GDM1 (cell line): Measurements from ENCODE around the gene THPO.

Experiments used
- DNase-seq: peaks from one replicate; lab custom pipeline; 2025; lab: John Stamatoyannopoulos, UW

The THPO gene

GRCh38 chr3:184384856-184385422 lies 6.9 kb upstream of the THPO start:
- DNase-seq = no peak

DNA sequence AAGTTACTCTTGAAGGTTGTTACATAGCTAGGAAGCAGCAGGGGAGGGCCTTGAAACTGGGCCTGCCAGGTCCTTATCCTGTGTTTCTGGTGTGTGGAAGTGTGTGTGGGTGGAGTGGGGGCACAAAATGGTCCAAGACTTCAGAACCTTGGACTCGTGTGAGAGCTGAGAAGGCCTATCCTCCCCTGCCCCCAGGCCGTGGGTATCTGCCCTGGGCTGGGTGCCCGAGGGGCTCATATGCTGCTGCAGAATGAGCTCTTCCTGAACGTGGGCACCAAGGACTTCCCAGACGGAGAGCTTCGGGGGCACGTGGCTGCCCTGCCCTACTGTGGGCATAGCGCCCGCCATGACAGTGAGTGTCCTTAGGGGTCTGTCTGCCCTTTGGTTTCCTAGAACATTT lies 6.3 kb upstream of the THPO start:
- DNase-seq = no peak

GRCh38 chr3:184383033-184383740 lies 5.2 kb upstream of the THPO start:
- DNase-seq = no peak

GRCh38 chr3:184382326-184383032 lies 4.5 kb upstream of the THPO start:
- no peak for DNase-seq

DNA sequence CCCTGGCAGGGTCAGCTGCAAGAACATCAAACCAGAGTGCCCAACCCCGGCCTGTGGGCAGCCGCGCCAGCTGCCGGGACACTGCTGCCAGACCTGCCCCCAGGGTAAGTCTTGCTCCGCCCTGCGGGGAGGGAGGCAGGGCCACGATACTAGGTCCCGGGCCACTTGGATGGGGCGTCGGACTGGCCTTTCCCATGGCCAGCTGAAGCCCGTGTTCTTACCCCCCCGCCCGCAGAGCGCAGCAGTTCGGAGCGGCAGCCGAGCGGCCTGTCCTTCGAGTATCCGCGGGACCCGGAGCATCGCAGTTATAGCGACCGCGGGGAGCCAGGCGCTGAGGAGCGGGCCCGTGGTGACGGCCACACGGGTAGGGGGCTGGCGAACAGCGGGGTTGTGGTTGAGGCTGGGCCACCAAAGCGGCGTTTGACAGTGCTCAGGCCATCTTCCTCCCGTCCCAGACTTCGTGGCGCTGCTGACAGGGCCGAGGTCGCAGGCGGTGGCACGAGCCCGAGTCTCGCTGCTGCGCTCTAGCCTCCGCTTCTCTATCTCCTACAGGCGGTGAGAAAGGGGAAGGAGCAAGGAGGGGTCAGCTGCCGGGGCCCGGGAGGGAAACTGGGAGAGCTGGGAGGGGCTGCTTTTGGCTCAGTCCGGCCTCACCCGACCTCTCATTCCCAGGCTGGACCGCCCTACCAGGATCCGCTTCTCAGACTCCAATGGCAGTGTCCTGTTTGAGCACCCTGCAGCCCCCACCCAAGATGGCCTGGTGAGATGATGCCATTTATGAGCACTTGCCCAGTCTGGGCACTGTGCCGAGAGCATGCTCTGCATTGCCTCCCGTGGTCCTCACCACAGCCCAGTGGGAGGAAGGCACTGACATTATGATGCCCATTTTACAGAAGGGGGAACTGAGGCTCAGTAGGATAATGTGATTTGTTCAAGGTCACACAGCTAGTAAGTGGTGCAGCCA lies 3.5 kb upstream of the THPO start:
- DNase-seq = no peak

- DNase-seq = no peak
Measured at GRCh38 chr3:184380627-184381260, 2.7 kb upstream of the THPO start.

DNA sequence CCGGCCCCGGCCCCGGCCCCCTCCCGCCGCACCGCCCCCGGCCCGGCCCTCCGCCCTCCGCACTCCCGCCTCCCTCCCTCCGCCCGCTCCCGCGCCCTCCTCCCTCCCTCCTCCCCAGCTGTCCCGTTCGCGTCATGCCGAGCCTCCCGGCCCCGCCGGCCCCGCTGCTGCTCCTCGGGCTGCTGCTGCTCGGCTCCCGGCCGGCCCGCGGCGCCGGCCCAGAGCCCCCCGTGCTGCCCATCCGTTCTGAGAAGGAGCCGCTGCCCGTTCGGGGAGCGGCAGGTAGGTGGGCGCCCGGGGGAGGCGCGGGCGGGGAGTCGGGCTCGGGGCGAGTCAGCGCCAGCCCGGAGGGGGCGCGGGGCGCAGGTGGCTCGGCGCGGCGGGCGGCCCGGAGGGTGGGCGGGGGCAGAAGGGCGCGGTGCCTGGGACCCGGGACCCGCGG lies 2.2 kb upstream of the THPO start:
- no peak for DNase-seq

GRCh38 chr3:184379358-184380184 lies 1.6 kb upstream of the THPO start, which contains the start of gene CHRD:
Gene CHRD, plus strand, starts transcription at chr3:184380054. Its CDS starts 265 bp downstream, at chr3:184380319.
- DNase-seq = no peak

DNA sequence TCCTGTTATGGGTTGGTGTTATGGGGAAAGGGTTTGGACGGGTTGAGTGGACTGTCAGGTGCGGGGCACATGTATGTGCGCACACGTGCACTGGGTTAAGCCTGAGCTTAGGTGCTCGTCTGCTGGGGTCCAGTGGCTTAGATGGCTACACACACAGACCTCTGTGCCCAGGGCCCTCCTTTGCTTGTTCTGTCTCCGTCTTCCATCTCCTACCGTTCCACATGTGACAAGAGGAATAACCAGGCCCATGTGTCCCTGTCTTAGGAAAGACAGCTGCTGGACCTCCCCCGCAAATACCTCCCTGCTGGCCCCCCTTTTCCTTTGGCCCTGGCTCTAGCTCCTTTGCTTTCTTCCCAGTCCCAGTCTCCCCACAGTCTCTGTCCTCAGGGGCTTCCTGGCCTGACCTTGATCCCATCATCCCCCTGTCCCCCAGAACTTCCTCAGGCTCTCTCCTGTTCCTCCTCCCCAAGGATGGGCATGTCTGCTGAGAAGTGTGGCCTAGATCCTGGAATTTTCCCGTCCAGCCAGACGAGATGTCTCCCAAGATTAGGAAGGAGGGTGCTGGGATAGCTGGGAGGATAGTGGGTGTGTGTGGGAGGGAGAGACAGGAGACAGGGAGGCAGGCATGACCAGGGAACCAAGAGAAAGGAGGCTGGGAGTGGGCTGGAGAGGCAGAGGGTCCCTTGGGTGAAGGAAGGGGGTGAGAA lies 797 bp upstream of the THPO start:
- DNase-seq = no peak

DNA sequence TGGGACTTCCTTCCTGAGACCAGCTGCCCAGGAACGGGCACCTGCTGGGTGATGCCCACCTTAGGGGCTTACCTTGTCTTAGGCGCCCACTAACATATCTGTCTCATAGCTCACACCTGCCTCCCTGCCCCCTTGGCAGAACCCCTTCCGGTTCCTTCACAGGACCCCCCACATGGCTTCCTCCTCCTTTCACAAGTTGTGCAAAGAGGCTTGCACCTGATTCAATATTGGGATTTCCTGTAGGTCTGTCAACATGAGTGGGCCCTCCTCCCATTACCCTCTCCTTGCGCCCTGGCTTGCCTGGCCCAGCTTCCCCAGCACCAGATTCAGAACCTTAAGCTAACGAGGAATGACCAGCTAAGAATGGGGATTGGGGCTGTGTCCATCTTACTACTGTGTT lies 633 bp downstream of the THPO start:
- DNase-seq = no peak

DNA sequence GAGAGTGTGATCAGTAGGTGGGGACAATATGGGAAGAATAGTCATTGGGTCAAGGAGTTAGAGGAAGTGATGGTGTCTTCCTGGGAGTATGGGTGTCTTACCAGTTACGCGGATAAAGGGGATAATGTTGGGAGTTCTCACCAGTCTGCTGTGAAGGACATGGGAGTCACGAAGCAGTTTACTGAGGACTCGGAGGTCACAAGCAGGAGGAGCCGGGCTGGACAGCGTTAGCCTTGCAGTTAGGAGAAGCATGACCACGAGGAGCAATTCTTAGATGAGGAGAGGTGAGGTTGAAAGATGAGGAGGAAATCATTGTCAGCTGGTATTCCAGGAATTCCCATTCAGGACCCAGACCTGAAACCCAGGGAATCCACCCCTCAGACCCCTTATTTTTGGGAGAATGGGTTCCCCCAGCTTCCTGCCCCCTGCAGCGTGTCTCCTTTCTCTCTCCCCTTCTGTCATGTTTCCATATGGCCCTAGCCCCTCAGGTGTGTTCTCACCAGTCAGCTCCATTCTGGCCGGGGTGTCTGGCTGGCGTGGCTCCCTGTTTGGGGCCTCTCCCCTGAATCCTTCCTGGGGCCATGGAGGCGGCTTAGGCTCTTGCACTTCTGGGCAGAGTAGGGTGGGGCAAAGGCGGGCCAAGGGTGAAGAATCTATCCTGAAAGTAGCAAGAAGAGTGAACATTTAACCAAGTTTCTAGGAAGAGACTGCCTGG lies 2.1 kb downstream of the THPO start:
- no peak for DNase-seq

DNA sequence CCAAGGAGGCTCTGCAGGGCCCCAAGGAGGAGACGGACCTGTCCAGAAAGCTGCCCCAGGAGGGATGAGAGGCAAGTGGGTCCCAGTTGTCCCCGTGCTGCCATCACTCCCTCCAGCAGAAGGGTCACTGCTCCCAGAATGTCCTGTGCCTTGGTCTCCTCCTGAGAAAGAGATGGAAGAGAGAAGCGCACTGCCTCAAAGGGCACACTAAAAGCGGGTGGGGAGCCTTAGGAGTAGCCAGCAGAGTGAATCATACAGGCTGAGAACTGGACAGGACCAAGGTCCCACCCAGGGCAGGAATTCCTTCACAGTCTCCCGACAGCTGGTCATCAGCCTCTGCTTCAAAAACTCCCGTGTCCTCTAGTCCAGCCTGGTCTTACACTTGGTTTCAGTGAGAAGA lies 4.6 kb downstream of the THPO start:
- no peak for DNase-seq

GRCh38 chr3:184372911-184373310 lies 5.1 kb downstream of the THPO start:
- DNase-seq = no peak

DNA sequence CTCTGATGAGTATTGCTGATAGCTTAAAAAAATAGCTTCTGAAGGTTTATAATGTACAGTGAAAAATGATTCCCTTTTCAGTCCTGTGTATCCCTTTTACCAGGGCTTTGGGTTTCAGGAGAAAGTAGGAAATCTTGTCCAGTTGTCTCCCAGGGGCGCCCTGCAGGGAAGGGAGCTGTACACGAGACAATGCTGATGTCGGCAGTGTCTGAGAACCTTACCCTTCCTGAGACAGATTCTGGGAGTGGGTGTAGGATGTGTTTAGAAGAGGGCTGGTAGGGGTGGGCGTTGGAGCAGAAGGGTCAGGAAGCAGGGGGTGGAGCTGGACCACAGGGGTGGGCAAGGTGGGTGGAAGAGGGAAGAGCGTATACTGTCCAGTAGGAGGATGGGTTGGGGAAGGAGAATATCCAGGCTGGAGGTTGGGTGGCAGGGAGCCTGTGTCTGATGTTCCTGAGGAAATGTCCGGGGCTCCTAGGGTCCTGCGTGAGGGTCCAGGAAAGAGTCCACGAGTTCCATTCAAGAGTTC lies 5.6 kb downstream of the THPO start:
- DNase-seq = no peak

- DNase-seq = peak; percentile 81
Measured at GRCh38 chr3:184371570-184372018, 6.4 kb downstream of the THPO start.

DNA sequence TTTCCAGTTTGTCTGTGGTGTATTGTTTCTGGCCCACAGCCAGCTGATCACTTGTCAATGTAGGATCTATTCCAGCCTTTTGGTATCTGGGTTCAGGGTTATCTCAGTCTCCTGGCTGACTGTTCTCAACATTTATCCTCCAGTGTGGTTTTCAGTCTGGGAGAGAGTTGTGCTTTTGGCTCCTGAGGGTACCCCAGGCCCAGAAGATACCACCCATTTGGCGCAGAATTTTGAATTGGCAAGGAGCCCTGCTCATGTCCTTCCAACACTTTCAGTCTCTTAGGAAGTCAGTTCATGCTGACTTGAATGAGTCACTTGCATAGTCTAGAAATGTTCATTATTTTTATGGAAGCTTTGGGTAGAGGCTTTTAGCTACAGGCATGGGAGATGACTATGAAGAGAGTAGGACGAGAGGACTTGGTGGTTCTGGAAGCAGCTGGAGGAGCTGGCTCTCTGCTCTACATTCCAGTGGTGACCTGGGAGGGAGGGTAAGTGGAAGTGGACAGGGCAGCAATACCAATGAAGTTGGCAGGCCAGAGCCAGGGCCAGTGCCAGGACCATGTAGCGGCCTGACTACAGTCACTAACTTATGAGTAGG lies 9.3 kb downstream of the THPO start:
- DNase-seq = no peak

DNA sequence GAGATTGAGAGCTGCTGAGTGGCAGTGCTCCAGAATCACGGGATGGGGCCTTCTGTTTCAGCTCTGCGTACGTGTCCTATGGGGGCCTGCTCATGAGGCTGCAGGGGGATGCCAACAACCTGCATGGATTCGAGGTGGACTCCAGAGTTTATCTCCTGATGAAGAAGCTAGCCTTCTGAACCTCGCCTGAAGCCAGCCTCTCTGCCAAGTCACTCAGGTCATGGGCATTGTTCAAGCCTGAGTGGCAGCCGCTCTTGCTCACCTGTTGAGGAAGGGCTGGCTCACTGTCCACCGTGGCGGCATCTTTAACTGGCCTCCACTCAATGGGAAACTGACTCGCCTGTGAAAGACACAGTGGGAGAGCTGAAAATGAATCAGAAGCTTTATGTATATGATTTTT lies 9.9 kb downstream of the THPO start:
- DNase-seq = no peak

GRCh38 chr3:184366619-184367289 lies 11.3 kb downstream of the THPO start:
- no peak for DNase-seq
